ENCODE data around the gene KCNIP1. TPM values are rescaled to one million over a fixed set of nuclear protein-coding genes. Genes with fewer than 3 reads are reported as not detected.
A peak's percentile ranks its signal among the peaks of the same experiment; 100 is the strongest.

KCNIP1 gene
- total RNA-seq, 4 donors from 2014 or later, result not detected

DNA sequence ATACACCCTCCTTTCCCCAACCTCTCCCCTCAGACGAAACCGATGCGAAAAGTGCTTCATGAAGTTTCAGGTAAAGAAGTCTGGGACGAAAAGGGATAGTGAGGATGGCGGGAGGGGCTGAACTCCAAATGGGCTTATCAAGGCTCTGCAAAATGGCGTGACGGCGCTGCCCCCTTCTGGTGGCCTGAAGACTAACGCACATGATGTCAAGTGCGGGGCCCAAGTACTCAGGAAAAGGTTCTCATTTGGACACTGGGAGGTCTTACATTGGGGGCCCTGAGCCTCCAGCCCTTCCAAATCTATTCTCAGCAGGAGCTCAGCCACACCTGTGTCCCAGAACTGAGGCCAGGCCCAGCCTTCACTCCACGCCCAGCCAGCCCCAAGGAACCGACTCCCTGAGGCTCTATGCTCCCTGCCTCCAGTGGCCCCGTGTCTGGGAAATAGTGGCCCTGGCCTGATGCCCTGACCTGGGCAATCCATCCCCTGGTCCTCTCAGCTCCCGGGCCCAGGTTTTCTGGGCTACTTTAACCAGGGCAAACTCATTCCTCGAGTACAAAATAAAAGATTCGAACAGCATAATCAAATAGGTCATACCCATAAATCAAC is 119.9 kb downstream of the KCNIP1 start:
- Histone ChIP-seq H3K27me3 (peaks cover 0 to 7% (median 0%) of the 10 kb centered on the region in 4 donors), H3K4me3 (no peak overlapping the region), H3K36me3 (no peaks in the 10 kb centered on the region), H3K27ac (no peak overlapping the region), H3K9me3 (no peaks in the 10 kb centered on the region), H3K4me1 (no peaks in the 10 kb centered on the region)
- WGBS, 2 donors, result 37 to 46% methylated on average over 12 to 13 of the region's 16 CpGs
- intact Hi-C loops (cut with DNase I), result no loop called here
- no peak for DNase-seq
- TF ChIP-seq CTCF (IDR thresholded peaks at IDR 0.05), result peak; percentile 23 to 78 (median 59)
- TF ChIP-seq POLR2A (IDR thresholded peaks at IDR 0.05), result no peak

- TF ChIP-seq POLR2A (IDR thresholded peaks at IDR 0.05) (no peak), CTCF (IDR thresholded peaks at IDR 0.05) (no peak)
- no peaks in the 10 kb centered on the region for H3K9me3 ChIP-seq
- H3K4me1 ChIP-seq, result no peaks in the 10 kb centered on the region
- intact Hi-C loops (cut with DNase I), result loop anchor here (5.0 kb wide), 1 partner anchor 188 kb away; no protein-coding TSS in a partner anchor
- DNase-seq, result no peak
- WGBS, 2 donors, result 76 to 80% methylated on average over 16 to 18 of the region's 18 CpGs
- no peaks in the 10 kb centered on the region for H3K36me3 ChIP-seq
- H3K27me3 ChIP-seq, result peaks cover 0 to 7% (median 0%) of the 10 kb centered on the region in 4 donors
- no peak overlapping the region for H3K27ac ChIP-seq
- H3K4me3 ChIP-seq, result no peak overlapping the region
Measured at GRCh38 chr5:170625221-170626165, 121.7 kb downstream of the KCNIP1 start.

GRCh38 chr5:170626507-170627150 is 122.8 kb downstream of the KCNIP1 start:
- Histone ChIP-seq H3K36me3 (no peaks in the 10 kb centered on the region), H3K4me3 (no peak overlapping the region), H3K27me3 (peaks cover 0 to 7% (median 0%) of the 10 kb centered on the region in 4 donors), H3K4me1 (peaks cover 0 to 11% (median 0%) of the 10 kb centered on the region in 3 donors), H3K27ac (no peak overlapping the region), H3K9me3 (no peaks in the 10 kb centered on the region)
- 70 to 82% methylated on average over 2 to 4 of the region's 13 CpGs for WGBS, 2 donors
- no peak for DNase-seq
- intact Hi-C loops (cut with DNase I), result loop anchor here (5.0 kb wide), 1 partner anchor 189 kb away; no protein-coding TSS in a partner anchor
- TF ChIP-seq CTCF (IDR thresholded peaks at IDR 0.05) (no peak), POLR2A (IDR thresholded peaks at IDR 0.05) (no peak)

DNA sequence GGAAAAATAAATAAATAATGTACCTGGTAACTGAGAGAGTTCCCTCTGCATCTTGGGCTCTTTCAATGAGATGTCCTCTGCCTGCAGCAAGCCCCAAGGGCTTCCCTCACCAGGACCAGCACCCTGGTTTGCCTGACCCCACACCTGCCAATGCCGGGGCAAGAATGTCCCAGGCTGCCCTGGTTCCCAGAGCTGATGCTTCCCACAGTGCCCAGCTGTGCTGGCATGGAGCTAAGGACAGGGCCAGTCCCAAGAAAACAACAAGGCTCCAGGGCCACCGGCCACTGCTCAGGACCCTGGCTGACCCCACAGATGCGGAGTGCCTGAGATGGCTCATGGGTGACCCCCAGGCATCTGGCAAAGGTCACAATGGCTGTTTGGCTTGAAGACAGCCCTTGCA is 123.5 kb downstream of the KCNIP1 start:
- Histone ChIP-seq H3K4me1 (peaks cover 2 to 18% (median 3%) of the 10 kb centered on the region in 3 donors), H3K36me3 (no peaks in the 10 kb centered on the region), H3K4me3 (no peak overlapping the region), H3K27me3 (peaks cover 0 to 7% (median 0%) of the 10 kb centered on the region in 4 donors), H3K27ac (no peak overlapping the region), H3K9me3 (no peaks in the 10 kb centered on the region)
- DNase-seq, result no peak
- 92 to 100% methylated on average over 1 to 2 of the region's 3 CpGs for WGBS, 2 donors
- intact Hi-C loops (cut with DNase I), result loop anchor here (5.0 kb wide), 1 partner anchor 190 kb away; no protein-coding TSS in a partner anchor
- TF ChIP-seq CTCF (IDR thresholded peaks at IDR 0.05), result no peak
- TF ChIP-seq POLR2A (IDR thresholded peaks at IDR 0.05), result no peak

Data from esophagus squamous epithelium (tissue), 5 donors.